HG03196 (cell line): Measurements from ENCODE around the gene RETREG3.
A peak's percentile ranks its signal among the peaks of the same experiment; 100 is the strongest.
"Not testable (repeated sequence)": the region's sequence is repeated elsewhere in the genome, so short reads cannot be mapped to it uniquely, and the experiment has no call there.

Experiments
- ATAC-seq: cut with Tn5 transposase; IDR thresholded peaks from one replicate; pipeline ENCODE4 v1.9.1; 2021; ENCODE audit not compliant: unreplicated experiment

RETREG3 gene

GRCh38 chr17:42613699-42614295 lies 4.6 kb upstream of the RETREG3 start:
- no peak for ATAC-seq

GRCh38 chr17:42612013-42612412 lies 2.8 kb upstream of the RETREG3 start:
- no peak for ATAC-seq

- not testable (repeated sequence) for ATAC-seq
Observed at GRCh38 chr17:42609814-42610801, 934 bp upstream of the RETREG3 start.

- peak; percentile 31 for ATAC-seq
Observed at GRCh38 chr17:42608305-42609181, 631 bp downstream of the RETREG3 start.

- ATAC-seq = no peak
Observed at GRCh38 chr17:42607769-42608168, 1.4 kb downstream of the RETREG3 start.

GRCh38 chr17:42603318-42603717 lies 5.9 kb downstream of the RETREG3 start:
- ATAC-seq = no peak

- ATAC-seq = no peak
Observed at GRCh38 chr17:42598905-42599304, 10.3 kb downstream of the RETREG3 start.

GRCh38 chr17:42596386-42596785 lies 12.8 kb downstream of the RETREG3 start:
- ATAC-seq = no peak

GRCh38 chr17:42591411-42591810 lies 17.8 kb downstream of the RETREG3 start:
- ATAC-seq = no peak

- ATAC-seq = no peak
Observed at GRCh38 chr17:42590886-42591285, 18.3 kb downstream of the RETREG3 start.

- ATAC-seq = no peak
Observed at GRCh38 chr17:42586514-42587230, 22.5 kb downstream of the RETREG3 start.

GRCh38 chr17:42585353-42585752 lies 23.8 kb downstream of the RETREG3 start:
- ATAC-seq = no peak

- no peak for ATAC-seq
Observed at GRCh38 chr17:42584880-42585279, 24.3 kb downstream of the RETREG3 start.

GRCh38 chr17:42581744-42582270 lies 27.4 kb downstream of the RETREG3 start:
- ATAC-seq = no peak

GRCh38 chr17:42579794-42580551 lies 29.2 kb downstream of the RETREG3 start:
- ATAC-seq = no peak

GRCh38 chr17:42578282-42578869 lies 30.8 kb downstream of the RETREG3 start:
- ATAC-seq = peak; percentile 62

GRCh38 chr17:42577532-42578281 lies 31.5 kb downstream of the RETREG3 start, which contains the start of gene PSMC3IP:
Gene PSMC3IP, minus strand, starts transcription at chr17:42577729. Its CDS starts 43 bp downstream, at chr17:42577686.
- ATAC-seq = peak; percentile 73

- no peak for ATAC-seq
Observed at GRCh38 chr17:42577140-42577531, 32.0 kb downstream of the RETREG3 start.
